DND-41 (cell line): ENCODE data around the gene PCDH9.

ENCODE experiments used
- ATAC-seq: fragments of 200-7000 bp; cut with Tn5 transposase; 3 replicates; pipeline ENCODE4 v1.9.1; 2021; ENCODE audit warnings: low read depth; ENCODE audit not compliant: insufficient read depth
- DNase-seq: peaks from one replicate; pipeline ENCODE4 v3.0.0-alpha.2; 2020
- H2AFZ ChIP-seq: 2 replicates; pipeline ENCODE4 v1.6.0; 2012; ENCODE audit warnings: low read depth, low read length
- H3K27ac ChIP-seq: 2 replicates; pipeline ENCODE4 v1.5.1; 2012; ENCODE audit warnings: low read length, inconsistent platforms
- H3K27me3 ChIP-seq: fragments of 200-600 bp; sonication (generic); 2 replicates; pipeline ENCODE4 v1.6.0; 2012; ENCODE audit warnings: low read length, mild to moderate bottlenecking, inconsistent platforms; ENCODE audit not compliant: insufficient read depth, poor library complexity
- H3K36me3 ChIP-seq: 2 replicates; pipeline ENCODE4 v1.5.1; 2012; ENCODE audit warnings: low read length, inconsistent platforms; ENCODE audit not compliant: insufficient read depth
- H3K4me1 ChIP-seq: 2 replicates; pipeline ENCODE4 v1.5.1; 2012; ENCODE audit warnings: mild to moderate bottlenecking, low read length; ENCODE audit not compliant: insufficient read depth
- H3K4me2 ChIP-seq: 2 replicates; pipeline ENCODE4 v1.6.0; 2012; ENCODE audit warnings: mild to moderate bottlenecking, moderate library complexity, low read length, inconsistent platforms; ENCODE audit not compliant: insufficient read depth
- H3K4me3 ChIP-seq, 2 experiments: fragments of 200-600 bp in 1 of 2; shearing (Covaris generic) in 1 of 2; 2 replicates each; pipeline ENCODE4 v1.5.1; 2012 to 2016; ENCODE audit warnings: inconsistent platforms in 2 of 2, low read length in 2 of 2, mild to moderate bottlenecking in 2 of 2, low read depth in 1 of 2, moderate library complexity in 1 of 2
- H3K79me2 ChIP-seq: 2 replicates; pipeline ENCODE4 v1.6.0; 2012; ENCODE audit warnings: low read length, inconsistent platforms; ENCODE audit not compliant: insufficient read depth
- H3K9ac ChIP-seq: 2 replicates; pipeline ENCODE4 v1.6.0; 2012; ENCODE audit warnings: low read depth, mild to moderate bottlenecking, inconsistent platforms, low read length, moderate library complexity
- H3K9me3 ChIP-seq: 2 replicates; pipeline ENCODE4 v1.5.1; 2012; ENCODE audit warnings: low read length, moderate library complexity, mild to moderate bottlenecking, inconsistent platforms; ENCODE audit not compliant: insufficient read depth, severe bottlenecking
- H4K20me1 ChIP-seq: 2 replicates; pipeline ENCODE4 v1.6.0; 2012; ENCODE audit warnings: low read length; ENCODE audit not compliant: insufficient read depth
- EZH2 ChIP-seq: IDR thresholded peaks from 3 replicates; pipeline ENCODE4 v1.6.1; 2012; ENCODE audit warnings: borderline replicate concordance, low read depth, mild to moderate bottlenecking, moderate library complexity, low read length, inconsistent platforms; ENCODE audit not compliant: severe bottlenecking
- TF ChIP-seq, protein P1 (sequence below): IDR thresholded peaks from 2 replicates; pipeline ENCODE4 v1.5.1; 2012; ENCODE audit warnings: borderline replicate concordance, low read length, moderate library complexity, mild to moderate bottlenecking; ENCODE audit not compliant: poor library complexity, severe bottlenecking; ENCODE audit errors: extremely low read depth

The PCDH9 gene

GRCh38 chr13:66477816-66478215 is 752.3 kb downstream of the PCDH9 start:
- no peaks in the 10 kb centered on the region for H3K9me3 ChIP-seq
- no peak overlapping the region for H2AFZ ChIP-seq
- ATAC-seq (no peak), DNase-seq (no peak)
- no peak overlapping the region for H3K27ac ChIP-seq
- H3K4me3 ChIP-seq = no peak overlapping the region
- no peak for TF ChIP-seq EZH2
- TF ChIP-seq, protein P1, sequence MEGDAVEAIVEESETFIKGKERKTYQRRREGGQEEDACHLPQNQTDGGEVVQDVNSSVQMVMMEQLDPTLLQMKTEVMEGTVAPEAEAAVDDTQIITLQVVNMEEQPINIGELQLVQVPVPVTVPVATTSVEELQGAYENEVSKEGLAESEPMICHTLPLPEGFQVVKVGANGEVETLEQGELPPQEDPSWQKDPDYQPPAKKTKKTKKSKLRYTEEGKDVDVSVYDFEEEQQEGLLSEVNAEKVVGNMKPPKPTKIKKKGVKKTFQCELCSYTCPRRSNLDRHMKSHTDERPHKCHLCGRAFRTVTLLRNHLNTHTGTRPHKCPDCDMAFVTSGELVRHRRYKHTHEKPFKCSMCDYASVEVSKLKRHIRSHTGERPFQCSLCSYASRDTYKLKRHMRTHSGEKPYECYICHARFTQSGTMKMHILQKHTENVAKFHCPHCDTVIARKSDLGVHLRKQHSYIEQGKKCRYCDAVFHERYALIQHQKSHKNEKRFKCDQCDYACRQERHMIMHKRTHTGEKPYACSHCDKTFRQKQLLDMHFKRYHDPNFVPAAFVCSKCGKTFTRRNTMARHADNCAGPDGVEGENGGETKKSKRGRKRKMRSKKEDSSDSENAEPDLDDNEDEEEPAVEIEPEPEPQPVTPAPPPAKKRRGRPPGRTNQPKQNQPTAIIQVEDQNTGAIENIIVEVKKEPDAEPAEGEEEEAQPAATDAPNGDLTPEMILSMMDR = no peak
- H3K9ac ChIP-seq = no peak overlapping the region
- no peaks in the 10 kb centered on the region for H3K4me1 ChIP-seq
- H3K36me3 ChIP-seq = no peaks in the 10 kb centered on the region
- no peaks in the 10 kb centered on the region for H3K79me2 ChIP-seq
- H3K4me2 ChIP-seq = no peak overlapping the region
- H4K20me1 ChIP-seq = no peaks in the 10 kb centered on the region
- no peaks in the 10 kb centered on the region for H3K27me3 ChIP-seq

GRCh38 chr13:66475061-66475460 is 755.1 kb downstream of the PCDH9 start:
- H3K79me2 ChIP-seq = no peaks in the 10 kb centered on the region
- H3K4me1 ChIP-seq = no peaks in the 10 kb centered on the region
- TF ChIP-seq EZH2 = no peak
- TF ChIP-seq, protein P1 = no peak
- no peak overlapping the region for H3K27ac ChIP-seq
- DNase-seq = no peak
- H2AFZ ChIP-seq = no peak overlapping the region
- no peak overlapping the region for H3K4me2 ChIP-seq
- no peak for ATAC-seq
- H3K36me3 ChIP-seq = no peaks in the 10 kb centered on the region
- H3K9ac ChIP-seq = no peak overlapping the region
- H4K20me1 ChIP-seq = no peaks in the 10 kb centered on the region
- no peaks in the 10 kb centered on the region for H3K27me3 ChIP-seq
- H3K4me3 ChIP-seq = no peak overlapping the region
- H3K9me3 ChIP-seq = no peaks in the 10 kb centered on the region

DNA sequence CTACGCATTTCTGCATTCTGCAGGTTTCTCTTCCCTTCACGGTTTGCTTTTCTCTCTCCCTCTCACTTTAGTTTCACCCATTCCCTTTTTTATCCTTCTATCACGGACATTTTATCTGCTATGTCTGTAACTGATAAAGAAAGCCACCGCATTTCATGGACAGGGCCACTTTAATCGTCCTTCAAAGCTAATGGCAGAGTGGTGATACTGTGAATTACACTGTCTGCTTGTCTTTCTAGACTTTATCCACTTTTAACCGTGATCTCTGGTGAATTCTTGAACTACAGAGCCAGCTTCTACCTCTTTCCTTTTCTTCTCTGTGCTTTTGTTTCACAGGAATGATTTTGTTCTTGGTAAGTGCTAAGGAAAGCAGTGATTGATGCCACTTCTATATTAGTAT is 760.4 kb downstream of the PCDH9 start:
- no peaks in the 10 kb centered on the region for H4K20me1 ChIP-seq
- no peaks in the 10 kb centered on the region for H3K27me3 ChIP-seq
- DNase-seq (no peak), ATAC-seq (no peak)
- TF ChIP-seq, protein P1 = no peak
- no peak for TF ChIP-seq EZH2
- H3K27ac ChIP-seq = no peak overlapping the region
- H2AFZ ChIP-seq = no peak overlapping the region
- no peaks in the 10 kb centered on the region for H3K36me3 ChIP-seq
- H3K79me2 ChIP-seq = no peaks in the 10 kb centered on the region
- H3K9ac ChIP-seq = no peak overlapping the region
- no peaks in the 10 kb centered on the region for H3K9me3 ChIP-seq
- H3K4me2 ChIP-seq = no peak overlapping the region
- no peaks in the 10 kb centered on the region for H3K4me1 ChIP-seq
- no peak overlapping the region for H3K4me3 ChIP-seq

- Histone ChIP-seq H3K4me1 (no peaks in the 10 kb centered on the region), H3K79me2 (no peaks in the 10 kb centered on the region), H3K27me3 (no peaks in the 10 kb centered on the region), H3K9me3 (no peaks in the 10 kb centered on the region), H3K36me3 (no peaks in the 10 kb centered on the region), H2AFZ (no peak overlapping the region), H3K4me2 (no peak overlapping the region), H3K9ac (no peak overlapping the region), H3K4me3 (no peak overlapping the region), H3K27ac (no peak overlapping the region), H4K20me1 (no peaks in the 10 kb centered on the region)
- no peak for TF ChIP-seq EZH2
- TF ChIP-seq, protein P1 = no peak
- DNase-seq (no peak), ATAC-seq (no peak)
Observed at GRCh38 chr13:66468656-66469055, 761.5 kb downstream of the PCDH9 start.
